ENCODE measurements around the gene PPM1H.

GRCh38 chr12:62859321-62859737 lies 75.6 kb downstream of the PPM1H start:
- TF ChIP-seq CTCF (IDR thresholded peaks at IDR 0.05; ENCODE audit: low read depth, low read length), result no peak
- TF ChIP-seq EZH2phosphoT487 (IDR thresholded peaks at IDR 0.05; ENCODE audit: low read depth), result no peak

All from OCI-LY3 (cell line).